Activated CD8-positive, alpha-beta memory T cell treated with anti-CD3 and anti-CD28 coated beads for 48 hours (primary cell): ENCODE results near the gene GRB2.
"Not testable (repeated sequence)": the region's sequence is repeated elsewhere in the genome, so short reads cannot be mapped to it uniquely, and the experiment has no call there.

Source experiments
- DNase-seq, 3 experiments: peaks; one replicate each; pipeline ENCODE4 v3.0.0-alpha.2; 2020; ENCODE audit warnings: low read depth in 2 of 3, low spot score in 2 of 3

GRB2 gene

DNA sequence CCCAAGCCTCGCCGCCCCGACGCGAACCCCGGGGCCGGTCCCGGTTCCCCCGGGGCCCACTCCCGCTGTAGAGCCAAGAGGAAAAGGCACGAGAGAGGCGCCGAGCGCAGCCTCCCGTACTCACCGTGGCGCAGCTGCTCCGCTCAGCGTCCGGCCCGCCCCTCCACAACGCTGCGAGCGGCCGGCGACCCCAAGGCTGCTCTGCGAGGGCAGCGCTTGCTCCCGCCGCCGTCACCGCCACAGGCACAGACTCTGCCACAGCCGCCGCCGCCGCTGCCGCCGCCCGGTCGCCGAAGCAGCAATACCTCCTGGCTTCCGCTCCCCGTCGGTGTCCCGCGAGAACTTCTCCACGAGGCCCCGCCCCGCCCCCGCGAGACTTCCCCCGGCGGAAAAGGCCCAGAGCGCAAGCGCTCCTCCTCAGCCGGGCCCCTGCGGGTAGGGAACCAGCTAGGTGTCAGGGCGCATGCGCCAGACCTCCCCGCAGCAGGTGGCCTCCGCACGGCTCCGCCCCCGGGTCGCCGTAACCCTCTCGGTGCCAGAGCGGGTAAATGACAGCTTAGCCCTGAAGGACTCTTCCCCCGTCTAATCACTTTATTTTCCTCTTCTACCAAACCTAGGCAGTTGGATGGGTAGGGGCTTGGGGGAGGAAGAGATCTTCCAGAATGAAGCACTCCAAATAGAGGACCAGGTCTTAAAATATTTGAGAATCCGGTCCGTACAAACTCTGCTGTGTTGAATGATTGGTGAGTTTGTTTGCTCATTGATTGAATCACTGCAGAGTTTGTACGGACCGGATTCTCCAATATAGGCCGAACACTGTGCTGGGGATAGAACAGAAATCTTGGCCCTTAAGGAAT is at the start of gene GRB2:
Gene GRB2, minus strand, starts transcription at position 314 of the 857 bp plus-strand sequence. CDS start 12,050 bp downstream, outside the sequence.
- DNase-seq = peak; percentile 98 to 100 (median 99)

- DNase-seq = not testable (repeated sequence)
These were observed 49.2 kb upstream of the GRB2 start for GRCh38 chr17:75454672-75455071.

DNA sequence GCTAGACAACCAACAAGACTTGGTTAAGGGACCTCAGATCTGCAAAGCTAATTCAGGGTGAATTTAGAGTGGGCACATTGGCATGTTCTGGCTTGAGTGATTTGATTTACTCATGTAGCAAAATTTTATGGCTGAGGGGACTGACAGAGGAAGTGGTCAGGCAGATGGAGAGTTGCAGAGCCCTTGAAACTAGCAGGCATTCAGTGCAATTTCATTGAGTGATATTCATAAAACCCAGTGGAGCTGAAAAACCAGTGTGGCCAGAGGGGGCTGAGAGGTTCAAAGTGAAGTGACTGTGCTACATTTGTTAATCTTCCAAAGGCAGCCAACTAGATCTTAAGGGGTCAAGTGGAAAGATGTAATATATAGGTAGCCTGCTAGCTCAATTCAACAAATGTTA is 48.7 kb upstream of the GRB2 start:
- DNase-seq = no peak

GRCh38 chr17:75450270-75450669 is 44.8 kb upstream of the GRB2 start:
- DNase-seq = no peak

DNA sequence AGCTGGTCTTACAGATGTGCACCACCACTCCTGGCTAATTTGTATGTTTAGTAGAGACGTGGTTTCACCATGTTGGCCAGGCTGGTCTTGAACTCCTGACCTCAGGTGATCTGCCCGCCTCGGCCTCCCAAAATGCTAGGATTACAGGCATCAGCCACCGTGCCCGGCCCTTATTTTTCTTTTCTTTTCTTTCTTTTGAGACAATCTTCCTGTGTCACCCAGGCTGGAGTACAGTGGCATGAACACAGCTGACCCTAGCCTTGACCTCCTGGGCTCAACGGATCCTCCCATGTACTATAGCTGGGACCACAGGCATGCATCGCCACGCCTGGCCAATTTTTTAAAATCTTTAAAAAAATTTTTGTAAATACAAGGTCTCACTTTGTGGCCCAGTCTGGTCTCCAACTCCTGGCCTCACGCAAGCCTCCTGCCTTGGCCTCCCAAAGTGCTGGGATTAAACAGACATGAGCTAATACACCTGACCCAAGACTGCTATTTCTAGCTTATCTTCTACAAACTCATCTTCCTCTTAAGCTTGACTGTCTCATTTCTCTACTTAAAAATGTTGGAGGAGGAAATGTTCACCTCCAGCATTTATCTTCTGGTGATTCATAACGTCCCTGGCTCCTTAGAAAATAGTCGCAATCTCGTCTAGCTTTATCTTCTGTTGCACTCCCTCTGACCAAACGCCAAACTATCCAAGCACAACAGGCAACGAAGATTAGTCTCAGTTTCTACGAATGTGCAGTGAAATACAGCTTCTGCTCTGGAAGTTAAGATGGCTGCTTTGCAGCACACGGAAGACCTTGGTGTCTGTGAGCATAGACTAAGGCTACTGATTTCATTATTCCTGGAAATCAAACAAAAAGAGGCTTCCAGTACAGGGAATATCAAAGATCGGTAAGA is 42.7 kb upstream of the GRB2 start:
- DNase-seq = no peak

DNA sequence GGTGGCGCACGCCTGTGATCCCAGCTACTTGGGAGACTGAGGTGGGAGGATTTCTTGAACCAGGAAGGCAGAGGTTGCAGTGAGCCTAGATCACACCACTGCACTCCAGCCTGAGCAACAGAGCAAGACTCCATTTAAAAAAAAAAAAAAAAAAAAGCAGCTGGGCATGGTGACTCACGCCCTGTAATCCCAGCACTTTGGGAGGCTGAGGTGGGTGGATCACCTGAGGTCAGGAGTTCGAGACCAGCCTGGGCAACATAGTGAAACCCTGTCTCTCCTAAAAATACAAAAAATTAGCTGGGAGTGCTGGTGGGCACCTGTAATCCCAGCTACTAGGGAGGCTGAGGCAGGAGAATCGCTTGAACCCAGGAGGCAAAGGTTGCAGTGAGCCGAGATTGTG is 40.4 kb upstream of the GRB2 start:
- not testable (repeated sequence) for DNase-seq

GRCh38 chr17:75445296-75445695 is 39.8 kb upstream of the GRB2 start:
- DNase-seq = no peak

DNA sequence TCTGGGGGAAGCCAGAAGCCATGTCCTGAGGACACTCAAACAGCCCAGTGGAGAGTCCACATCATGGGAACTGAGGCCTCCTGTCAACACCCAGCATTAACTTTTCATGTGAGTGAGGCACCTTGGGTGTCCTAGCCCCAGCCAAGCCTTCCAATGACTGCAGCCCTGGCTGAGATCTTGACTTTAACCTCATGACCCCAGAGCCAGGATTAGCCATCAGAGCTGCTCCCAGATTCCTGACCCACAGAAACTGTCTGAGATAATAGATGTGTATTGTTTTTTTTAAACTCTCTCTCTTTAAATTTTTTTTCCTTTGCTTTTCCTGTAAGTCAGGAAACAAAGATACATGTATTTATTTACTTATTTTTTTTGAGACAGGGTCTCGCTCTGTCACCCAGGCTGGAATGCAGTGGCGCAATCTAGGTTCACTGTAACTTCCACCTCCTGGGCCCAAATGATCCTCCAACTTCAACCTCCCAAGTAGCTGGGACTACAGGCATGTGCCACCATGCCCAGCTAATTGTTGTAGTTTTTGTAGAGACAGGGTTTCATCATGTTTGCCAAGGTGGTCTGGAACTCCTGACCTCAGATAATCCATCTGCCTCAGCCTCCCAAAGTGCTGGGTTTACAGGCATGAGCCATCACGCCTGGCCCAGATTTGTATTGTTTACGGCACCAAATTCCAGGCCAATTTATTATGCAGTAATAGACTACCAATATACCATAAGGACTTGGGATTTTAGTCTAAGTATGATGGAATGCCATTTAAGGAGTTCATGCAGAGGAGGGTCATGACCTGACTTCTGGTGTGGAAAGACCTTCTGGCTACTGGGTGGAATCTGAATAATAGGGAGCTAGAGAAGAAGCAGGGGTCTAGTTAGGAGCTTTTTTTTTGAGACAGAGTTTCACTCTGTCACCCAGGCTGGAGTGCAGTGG is 37.0 kb upstream of the GRB2 start:
- DNase-seq = no peak

- DNase-seq = no peak
These were observed 35.4 kb upstream of the GRB2 start for GRCh38 chr17:75440738-75441448.

DNA sequence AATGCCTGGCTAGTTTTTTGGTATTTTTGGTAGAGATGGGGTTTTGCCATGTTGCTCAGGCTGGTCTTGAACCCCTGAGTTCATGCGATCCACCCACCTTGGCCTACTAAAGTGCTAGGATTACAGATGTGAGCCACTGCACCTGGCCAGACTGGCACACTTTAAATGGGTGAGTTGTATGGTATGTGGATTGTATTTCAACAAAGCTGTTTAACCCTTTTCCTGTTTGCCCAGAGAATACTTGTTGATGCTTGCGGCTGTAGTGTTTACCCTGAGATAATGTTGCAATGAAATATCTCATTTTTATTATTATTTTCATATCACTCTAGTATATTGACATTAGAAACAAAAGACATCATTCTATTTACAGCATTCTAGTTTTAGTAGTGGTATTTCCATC is 33.8 kb upstream of the GRB2 start:
- no peak for DNase-seq

GRCh38 chr17:75437404-75437803 is 31.9 kb upstream of the GRB2 start:
- DNase-seq = not testable (repeated sequence)

DNA sequence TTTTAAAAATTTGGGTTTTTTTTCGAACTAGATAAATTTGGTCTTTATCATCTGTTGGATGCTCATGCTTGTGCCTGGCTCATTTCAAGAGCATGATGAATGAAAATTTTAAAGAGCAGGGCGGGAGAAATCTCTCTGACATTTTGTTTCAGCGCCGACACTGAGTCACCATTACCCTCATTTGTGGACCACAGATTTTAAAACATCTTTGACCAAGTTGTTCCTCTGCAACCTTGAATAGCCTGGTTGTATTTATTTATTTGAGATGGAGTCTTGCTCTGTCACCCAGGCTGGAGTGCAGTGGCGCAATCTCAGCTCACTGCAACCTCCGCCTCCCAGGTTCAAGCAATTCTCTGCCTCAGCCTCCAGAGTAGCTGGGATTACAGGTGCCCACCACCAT is 29.0 kb upstream of the GRB2 start:
- not testable (repeated sequence) for DNase-seq

DNA sequence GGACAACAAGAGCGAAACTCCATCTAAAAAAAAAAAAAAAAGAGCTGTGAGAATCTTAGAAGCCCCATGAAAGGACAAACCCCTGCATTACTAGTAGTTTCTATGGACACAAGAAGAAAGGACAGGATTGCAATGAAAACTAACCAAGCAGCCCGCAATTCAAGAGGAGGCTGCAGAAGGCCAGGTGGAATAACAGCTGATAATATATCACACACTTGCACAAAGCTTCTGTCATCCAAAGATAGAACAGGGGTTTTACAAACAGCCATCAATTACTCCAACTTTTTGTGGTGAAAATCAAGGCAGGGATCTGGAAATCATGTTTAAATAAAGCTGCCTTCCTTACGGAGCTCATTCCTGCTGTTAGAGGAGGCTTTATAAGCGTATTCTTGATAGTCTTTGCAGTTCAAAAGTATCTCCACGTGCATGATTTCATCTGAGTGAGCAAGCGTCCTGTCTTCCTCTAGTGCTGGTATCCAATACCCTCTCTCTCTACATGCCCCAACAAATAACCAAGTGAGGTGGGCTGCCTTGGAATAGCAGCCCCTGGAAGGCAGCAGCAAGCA is 27.8 kb upstream of the GRB2 start:
- DNase-seq = no peak

GRCh38 chr17:75430159-75430974 is 24.9 kb upstream of the GRB2 start:
- no peak for DNase-seq

DNA sequence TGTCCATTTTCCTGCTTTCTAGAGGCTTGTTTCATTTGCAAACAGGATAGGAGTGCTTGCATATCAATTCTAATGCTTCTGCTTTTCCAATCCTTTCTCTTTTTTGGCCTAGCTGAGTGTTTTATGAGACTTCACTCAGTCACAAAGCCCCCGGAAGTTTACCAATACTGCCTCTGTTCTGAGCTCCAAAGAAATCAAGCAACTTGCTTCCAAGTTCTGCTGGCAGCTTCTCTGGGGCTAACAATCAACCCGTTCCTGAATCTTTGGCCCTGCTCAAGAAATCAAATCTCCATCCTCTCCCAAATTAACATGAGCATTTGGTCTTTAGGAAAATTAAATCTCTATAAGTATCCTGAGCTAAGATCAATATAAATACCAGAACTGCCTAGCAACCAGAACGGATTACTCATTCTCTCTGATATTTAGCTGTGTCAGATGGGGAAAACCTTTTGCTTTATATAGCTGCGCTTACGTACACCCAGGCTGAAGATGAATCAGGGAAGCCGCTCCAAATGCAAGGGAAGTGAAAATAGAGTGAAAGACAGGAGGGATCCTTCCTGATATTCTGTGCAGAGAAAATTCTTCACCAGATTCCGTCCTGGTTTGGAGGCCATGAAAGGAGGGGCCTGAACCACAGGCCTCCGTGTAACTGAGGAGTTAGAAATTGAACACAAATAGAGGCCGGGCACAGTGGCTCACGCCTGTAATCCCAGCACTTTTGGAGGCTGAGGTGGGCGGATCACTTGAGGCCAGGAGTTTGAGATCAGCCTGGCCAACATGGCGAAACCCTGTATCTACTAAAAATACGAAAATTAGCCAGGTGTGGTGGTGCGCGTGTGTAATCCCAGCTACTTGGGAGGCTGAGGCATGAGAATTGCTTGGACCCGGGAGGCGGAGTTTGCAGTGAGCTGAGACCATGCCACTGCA is 23.3 kb upstream of the GRB2 start:
- DNase-seq = no peak

- no peak for DNase-seq
These were observed 13.1 kb upstream of the GRB2 start for GRCh38 chr17:75418531-75418930.

DNA sequence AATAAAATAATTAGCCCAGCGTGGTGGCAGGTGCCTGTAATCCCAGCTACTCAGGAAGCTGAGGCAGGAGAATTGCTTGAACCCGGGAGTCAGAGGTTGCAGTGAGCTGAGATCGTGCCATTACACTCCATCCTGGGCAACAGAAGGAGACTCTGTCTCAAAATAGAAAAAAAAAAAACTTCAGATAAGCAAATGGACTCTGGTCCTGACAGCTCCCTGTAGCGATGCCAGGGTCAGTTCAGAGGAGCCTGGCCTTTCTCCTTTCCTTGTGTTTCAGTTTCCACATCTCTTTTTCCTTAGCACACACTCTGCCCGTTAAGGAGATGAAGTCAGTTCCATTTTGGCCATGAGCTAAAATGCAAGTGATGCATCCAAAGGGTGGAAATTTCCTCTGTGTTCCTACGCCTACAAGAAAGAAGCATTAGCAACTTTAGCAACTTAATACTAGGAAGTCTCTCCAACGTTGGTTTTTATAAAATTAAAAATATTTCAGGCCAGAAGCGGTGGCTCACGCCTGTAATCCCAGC is 11.6 kb upstream of the GRB2 start:
- no peak for DNase-seq

GRCh38 chr17:75416006-75416405 is 10.5 kb upstream of the GRB2 start:
- no peak for DNase-seq
